HCT116 (cell line): ENCODE measurements around the gene SYCE1.

Experiments used
- CEBPB ChIP-seq: IDR thresholded peaks from 2 replicates; pipeline ENCODE4 v1.6.1; 2012; ENCODE audit warnings: low read depth
- ELF1 ChIP-seq: IDR thresholded peaks from 2 replicates; pipeline ENCODE4 v1.6.1; 2012; ENCODE audit warnings: low read depth, borderline replicate concordance
- EZH2phosphoT487 ChIP-seq: fragments of 200-600 bp; IDR thresholded peaks from 2 replicates; pipeline ENCODE4 v1.6.1; 2018; ENCODE audit warnings: antibody characterized with exemption, borderline replicate concordance
- JUND ChIP-seq: IDR thresholded peaks from 2 replicates; pipeline ENCODE4 v1.6.1; 2012
- POLR2A ChIP-seq: IDR thresholded peaks from 2 replicates; pipeline ENCODE4 v1.7.0; 2011; ENCODE audit warnings: borderline replicate concordance; ENCODE audit not compliant: insufficient read depth, insufficient read length; ENCODE audit errors: extremely low read depth
- TCF7L2 ChIP-seq: IDR thresholded peaks from 2 replicates; pipeline ENCODE4 v1.7.0; 2011; ENCODE audit warnings: borderline replicate concordance, inconsistent platforms; ENCODE audit not compliant: insufficient read depth, insufficient read length; ENCODE audit errors: extremely low read depth
- YY1 ChIP-seq: IDR thresholded peaks from 2 replicates; pipeline ENCODE4 v1.6.1; 2011; ENCODE audit warnings: low read length, low read depth, moderate library complexity, mild to moderate bottlenecking; ENCODE audit not compliant: insufficient replicate concordance; ENCODE audit errors: extremely low read depth

- TF ChIP-seq POLR2A (no peak), CEBPB (no peak), YY1 (no peak), JUND (no peak), ELF1 (no peak), EZH2phosphoT487 (no peak), TCF7L2 (no peak)
These were observed 49.9 kb downstream of the SYCE1 start for GRCh38 chr10:133515471-133515870.
